A673 (cell line): Measurements from ENCODE around the gene ZNF586. TPM values are rescaled to one million over a fixed set of nuclear protein-coding genes. Genes with fewer than 3 reads are reported as not detected.

Experiments
- Bru-seq: library from RNA; stranded (reverse); fragments of 400-500 nt; gene quantifications from one replicate; lab custom pipeline; 2021; lab: Mats Ljungman, UMichigan
- BruChase-seq, 2 experiments: library from RNA; stranded (reverse); fragments of 400-500 nt; gene quantifications; one replicate each; lab custom pipeline; 2021; lab: Mats Ljungman, UMichigan
- BruUV-seq: library from RNA; stranded (reverse); fragments of 400-500 nt; replicated peaks from 2 replicates; lab custom pipeline; 2021; lab: Mats Ljungman, UMichigan
- CTCF ChIA-PET: fragments of 300-600 bp; sonication (Branson Sonifier 250); formaldehyde crosslinking; loops from one replicate; lab custom pipeline; 2022; ENCODE audit warnings: antibody characterized with exemption; lab: Charles Lee
- POLR2A ChIA-PET: fragments of 300-600 bp; sonication (Branson Sonifier 250); formaldehyde crosslinking; loops from one replicate; lab custom pipeline; 2022; ENCODE audit warnings: antibody characterized with exemption; ENCODE audit not compliant: low non-redundant PET; lab: Charles Lee
- DNase-seq: peaks from one replicate; pipeline ENCODE4 v3.0.0-alpha.2; 2015; ENCODE audit warnings: low spot score
- H3K27ac ChIP-seq: fragments of 200-600 bp; sonication (generic); 2 replicates; pipeline ENCODE4 v1.5.1; 2016; ENCODE audit warnings: mixed run types, low read depth, mild to moderate bottlenecking, mixed read lengths, antibody characterized with exemption, low read length; ENCODE audit not compliant: poor library complexity, severe bottlenecking
- H3K27me3 ChIP-seq: fragments of 200-600 bp; sonication (generic); replicated peaks from 2 replicates; pipeline ENCODE4 v1.6.1; 2017; ENCODE audit warnings: mixed run types, low read depth, mild to moderate bottlenecking, mixed read lengths, antibody characterized with exemption, low read length; ENCODE audit not compliant: insufficient read depth, poor library complexity
- H3K36me3 ChIP-seq: fragments of 200-600 bp; sonication (generic); 2 replicates; pipeline ENCODE4 v1.6.1; 2016; ENCODE audit warnings: mixed run types, mild to moderate bottlenecking, mixed read lengths, antibody characterized with exemption, low read length; ENCODE audit not compliant: insufficient read depth, poor library complexity, severe bottlenecking
- H3K4me1 ChIP-seq: fragments of 200-600 bp; sonication (generic); 2 replicates; pipeline ENCODE4 v1.6.1; 2017; ENCODE audit warnings: mixed run types, mild to moderate bottlenecking, mixed read lengths, antibody characterized with exemption, low read length; ENCODE audit not compliant: insufficient read depth, poor library complexity, severe bottlenecking
- H3K4me3 ChIP-seq: fragments of 200-600 bp; sonication (generic); 2 replicates; pipeline ENCODE4 v1.5.1; 2016; ENCODE audit warnings: low read depth, mixed run types, mild to moderate bottlenecking, mixed read lengths, low read length; ENCODE audit not compliant: poor library complexity, severe bottlenecking
- H3K9me3 ChIP-seq: fragments of 200-600 bp; sonication (generic); 2 replicates; pipeline ENCODE4 v1.6.1; 2016; ENCODE audit warnings: mixed run types, low read depth, mild to moderate bottlenecking, mixed read lengths, antibody characterized with exemption, low read length; ENCODE audit not compliant: poor library complexity, severe bottlenecking
- CTCF ChIP-seq: fragments of 300-800, 200-600 bp; sonication (generic); conservative IDR thresholded peaks from 2 replicates; pipeline ENCODE4 v1.5.1; 2017; ENCODE audit warnings: low read depth, mild to moderate bottlenecking, antibody characterized with exemption, low read length, moderate library complexity, mixed read lengths
- EZH2 ChIP-seq: fragments of 200-600 bp; sonication (generic); IDR thresholded peaks from 2 replicates; pipeline ENCODE4 v1.6.1; 2017; ENCODE audit warnings: borderline replicate concordance, low read depth, mild to moderate bottlenecking, mixed read lengths, antibody characterized with exemption, low read length; ENCODE audit not compliant: poor library complexity, severe bottlenecking
- intact Hi-C: fragments of 100-400 bp; cut with micrococcal nuclease; formaldehyde crosslinking; loops from one replicate; pipeline ENCODE4 v1.10.0; 2022; ENCODE audit not compliant: unreplicated experiment
- long read RNA-seq: library from polyadenylated mRNA; stranded (forward); transcript quantifications from one replicate; pipeline ENCODE4 v2.0.0, GENCODE V29; 2022
- total RNA-seq: library from RNA; stranded (reverse); gene quantifications from 2 replicates; pipeline ENCODE4 v1.2.3, GENCODE V29; 2021

Gene ZNF586
- 18.2 and 19.5 TPM in 2 replicates for total RNA-seq
- percentile 79 among the genes with signal in this experiment for Bru-seq, nascent RNA
- percentile 86 among the genes with signal in this experiment for BruChase-seq, experiment 1, labeled RNA remaining after a 2-hour chase
- BruChase-seq, experiment 2, labeled RNA remaining after a 6-hour chase = percentile 93 among the genes with signal in this experiment
- long read RNA-seq, partial matches to known transcripts = 1 of 18 reads
- long read RNA-seq, other reads (novel, unspliced or antisense) = 11 of 18 reads

GRCh38 chr19:57769345-57770131, at the start of gene ZNF586:
Gene ZNF586, plus strand, starts transcription at chr19:57769676. Its CDS starts 167 bp downstream, at chr19:57769843.
- Histone ChIP-seq H3K27ac (peak within 1 kb of the TSS; percentile 57), H3K9me3 (peaks cover 13% of the 10 kb centered on the region), H3K27me3 (no peaks in the 10 kb centered on the region), H3K4me3 (peak within 1 kb of the TSS; percentile 73), H3K36me3 (peaks cover 23% of the 10 kb centered on the region), H3K4me1 (no peaks in the 10 kb centered on the region)
- DNase-seq = peak; percentile 94
- POLR2A ChIA-PET = no interaction called here
- CTCF ChIA-PET = no interaction called here
- intact Hi-C loops = no loop called here
- BruUV-seq = no TSS peak
- TF ChIP-seq EZH2 = no peak
- TF ChIP-seq CTCF = no peak

- CTCF ChIA-PET = no interaction called here
- POLR2A ChIA-PET = no interaction called here
- TF ChIP-seq CTCF (no peak), EZH2 (no peak)
- no peaks in the 10 kb centered on the region for H3K4me1 ChIP-seq
- no TSS peak for BruUV-seq
- H3K9me3 ChIP-seq = peaks cover 55% of the 10 kb centered on the region
- no peak overlapping the region for H3K4me3 ChIP-seq
- H3K36me3 ChIP-seq = peaks cover 30% of the 10 kb centered on the region
- no peak overlapping the region for H3K27ac ChIP-seq
- no peaks in the 10 kb centered on the region for H3K27me3 ChIP-seq
- intact Hi-C loops = no loop called here
- DNase-seq = no peak
These were observed 49.5 kb upstream of the ZNF586 start for GRCh38 chr19:57719901-57720519.

GRCh38 chr19:57720878-57721277, 48.6 kb upstream of the ZNF586 start:
- no TSS peak for BruUV-seq
- ChIA-PET POLR2A (no interaction called here), CTCF (no interaction called here)
- DNase-seq = no peak
- Histone ChIP-seq H3K27ac (no peak overlapping the region), H3K36me3 (peaks cover 30% of the 10 kb centered on the region), H3K9me3 (peaks cover 55% of the 10 kb centered on the region), H3K4me1 (no peaks in the 10 kb centered on the region), H3K4me3 (no peak overlapping the region), H3K27me3 (no peaks in the 10 kb centered on the region)
- TF ChIP-seq CTCF (no peak), EZH2 (no peak)
- intact Hi-C loops = no loop called here
